Hepatocyte (in vitro differentiated cells): ENCODE measurements around the gene KIF17.

Experiments
- CTCF ChIP-seq: fragments of 200-600 bp; sonication (generic); IDR thresholded peaks from 2 replicates; pipeline ENCODE4 v1.5.1; 2016; ENCODE audit warnings: antibody characterized with exemption, mild to moderate bottlenecking; ENCODE audit not compliant: poor library complexity
- EZH2 ChIP-seq: fragments of 200-600 bp; sonication (generic); IDR thresholded peaks from 2 replicates; pipeline ENCODE4 v1.6.1; 2016; ENCODE audit warnings: antibody characterized with exemption, mild to moderate bottlenecking, borderline replicate concordance
- EZH2phosphoT487 ChIP-seq: fragments of 200-600 bp; sonication (generic); IDR thresholded peaks from one replicate; pipeline ENCODE4 v1.6.1; 2018; ENCODE audit warnings: antibody characterized with exemption, mild to moderate bottlenecking, low read depth, moderate library complexity; ENCODE audit not compliant: unreplicated experiment, severe bottlenecking

- TF ChIP-seq CTCF (no peak), EZH2phosphoT487 (no peak), EZH2 (no peak)
These were observed 7.9 kb downstream of the KIF17 start for GRCh38 chr1:20709868-20710267.
